Omental fat pad (tissue), 4 donors: ENCODE results near the gene PRRT2. TPM values are rescaled to one million over a fixed set of nuclear protein-coding genes. Genes with fewer than 3 reads are reported as not detected.

Experiments
- ATAC-seq: fragments of 150-250 bp; one replicate; pipeline ENCODE4 v1.9.1; 2016; ENCODE audit warnings: mild to moderate bottlenecking, moderate library complexity; ENCODE audit not compliant: low FRiP score
- DNase-seq: peaks from one replicate; pipeline ENCODE4 v3.0.0-alpha.2; 2019; ENCODE audit warnings: low spot score
- CTCF ChIP-seq, 3 donors: fragments of 450-650 bp; IDR thresholded peaks; one replicate each; pipeline ENCODE4 v1.5.1; 2016 to 2017; ENCODE audit warnings: antibody characterized with exemption in 3 of 3, mild to moderate bottlenecking in 3 of 3, moderate library complexity in 2 of 3
- total RNA-seq, 4 donors: library from RNA; depleted of rRNA; stranded (reverse); fragments of >200 nt; gene quantifications; one replicate each; pipeline ENCODE4 v1.1.0, GENCODE V29; 2016

The PRRT2 gene
- total RNA-seq: 1 to 10 TPM in 2 of 4 donors, under 1 TPM in 2; 0.28 to 9.8 (median 1.0) TPM

- TF ChIP-seq CTCF (IDR thresholded peaks at IDR 0.05): no peak
- no peak for ATAC-seq
- DNase-seq: no peak
Observed at GRCh38 chr16:29811896-29812665, at the start of gene PRRT2. Gene PRRT2, plus strand, starts transcription at chr16:29812193. Its CDS starts 862 bp downstream, at chr16:29813055.

- no peak for TF ChIP-seq CTCF (IDR thresholded peaks at IDR 0.05)
- ATAC-seq: no peak
Observed at GRCh38 chr16:29763326-29763725, 48.7 kb upstream of the PRRT2 start.

GRCh38 chr16:29765167-29766032 lies 46.6 kb upstream of the PRRT2 start:
- ATAC-seq (no peak), DNase-seq (no peak)
- no peak for TF ChIP-seq CTCF (IDR thresholded peaks at IDR 0.05)

More at GRCh38 chr16:29763326-29763725, 48.7 kb upstream of the PRRT2 start:
- DNase-seq: no peak

GRCh38 chr16:29766571-29766970 lies 45.4 kb upstream of the PRRT2 start:
- DNase-seq (no peak), ATAC-seq (no peak)
- TF ChIP-seq CTCF (IDR thresholded peaks at IDR 0.05): no peak

- no peak for TF ChIP-seq CTCF (IDR thresholded peaks at IDR 0.05)
- ATAC-seq: no peak
- no peak for DNase-seq
Observed at GRCh38 chr16:29767062-29767461, 44.9 kb upstream of the PRRT2 start.

- DNase-seq: no peak
- no peak for ATAC-seq
- TF ChIP-seq CTCF (IDR thresholded peaks at IDR 0.05): no peak
Observed at GRCh38 chr16:29769507-29769906, 42.5 kb upstream of the PRRT2 start.
